Measurements from ENCODE around the gene MGAT3.
A peak's percentile ranks its signal among the peaks of the same experiment; 100 is the strongest.

Gene MGAT3

DNA sequence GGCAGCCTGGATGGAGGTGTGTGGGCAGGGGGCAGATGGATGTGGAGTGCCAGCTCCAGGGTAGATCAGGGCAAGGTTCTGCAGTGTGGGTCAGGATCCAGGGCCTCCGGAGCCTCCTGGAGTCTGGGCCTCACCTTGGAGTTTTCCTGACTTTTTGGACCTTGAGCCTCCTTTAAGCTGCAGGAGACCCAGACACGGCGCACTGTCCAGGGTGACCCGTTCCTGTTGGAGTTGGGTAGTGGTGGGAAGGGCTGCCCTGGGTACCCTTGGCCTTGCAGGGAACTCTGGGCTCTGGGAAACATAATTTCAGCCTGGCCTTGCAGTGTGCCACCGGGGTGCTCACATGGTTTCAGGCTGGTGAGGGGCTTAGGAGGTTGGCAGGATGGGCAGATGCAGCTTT is 17.0 kb downstream of the MGAT3 start:
- DNase-seq, result no peak

DNA sequence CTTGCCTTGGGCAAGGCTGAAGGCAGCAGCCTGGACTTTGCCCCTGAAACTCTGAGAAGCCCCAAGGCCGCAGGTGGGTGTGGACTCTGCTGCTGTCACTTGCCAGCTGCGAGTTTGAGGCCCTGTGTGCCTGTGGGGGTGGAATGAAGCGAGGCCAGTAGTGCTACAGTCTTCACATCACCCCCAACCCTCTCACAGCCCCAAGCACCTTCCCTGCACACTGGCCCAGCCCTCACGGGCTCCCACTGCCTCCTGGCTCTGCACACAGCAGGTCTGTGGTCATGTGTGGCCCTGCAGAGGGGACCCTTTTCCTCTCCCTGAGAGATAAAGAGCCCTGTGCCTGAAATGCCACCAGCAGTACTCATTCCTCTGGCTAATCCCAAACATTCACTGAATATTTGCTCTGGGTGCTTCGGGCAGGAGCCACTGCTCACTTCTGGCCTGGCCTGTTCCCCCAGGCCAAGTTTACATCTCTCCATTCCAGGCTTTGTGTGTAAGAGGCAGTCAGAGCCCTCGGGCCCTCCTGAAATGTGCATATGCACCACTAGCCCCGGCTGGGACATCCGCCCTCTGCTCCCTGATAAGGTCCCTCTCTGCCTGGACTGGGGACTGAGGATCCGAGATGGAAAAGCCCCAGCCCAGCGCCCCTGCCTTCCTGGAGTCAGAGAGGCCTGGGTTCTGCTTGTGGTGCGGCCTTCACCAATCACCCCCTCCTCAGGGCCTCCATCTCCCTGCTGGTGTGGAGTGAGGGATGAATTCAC is 17.7 kb downstream of the MGAT3 start:
- DNase-seq, result no peak

DNA sequence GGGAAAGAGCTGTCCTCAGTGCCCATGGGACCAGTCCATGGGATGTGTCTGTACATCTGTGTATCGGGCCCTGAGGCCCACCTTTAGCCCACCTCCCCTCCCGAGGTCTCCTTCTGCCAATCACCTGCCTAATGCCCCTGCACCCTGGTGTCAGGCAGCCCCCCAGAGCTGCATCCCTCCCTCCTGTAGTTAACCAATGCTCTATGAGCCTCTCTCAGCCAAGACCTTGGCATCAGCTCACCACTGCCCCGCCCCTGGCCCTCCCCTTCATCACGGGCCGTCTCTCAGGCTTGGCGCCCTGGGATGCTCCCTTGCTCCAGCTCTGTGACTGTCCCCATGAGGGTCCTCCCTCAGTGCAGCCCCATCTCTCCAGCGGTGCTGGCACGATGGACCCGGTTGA is 18.5 kb downstream of the MGAT3 start:
- DNase-seq, result no peak

DNA sequence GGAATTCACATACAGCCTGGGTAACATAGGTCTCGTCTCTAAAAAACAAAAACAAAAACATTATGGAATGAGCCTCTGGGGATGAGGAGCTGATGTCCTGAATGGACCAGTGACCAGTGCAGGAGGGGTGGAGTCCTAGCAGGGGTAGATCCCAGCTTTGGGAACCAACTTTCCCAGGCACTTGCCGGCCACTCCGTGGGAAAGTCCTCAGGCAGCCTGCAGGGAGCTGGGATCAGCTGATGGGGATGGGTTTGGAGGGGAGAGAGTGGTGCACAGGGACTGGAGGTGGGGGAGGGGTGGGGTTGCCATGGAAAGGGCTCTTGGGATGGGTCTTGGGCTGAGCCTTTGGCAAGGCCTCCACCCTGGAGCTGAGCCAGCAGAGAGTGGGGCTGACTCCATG is 19.1 kb downstream of the MGAT3 start:
- DNase-seq, result no peak

DNA sequence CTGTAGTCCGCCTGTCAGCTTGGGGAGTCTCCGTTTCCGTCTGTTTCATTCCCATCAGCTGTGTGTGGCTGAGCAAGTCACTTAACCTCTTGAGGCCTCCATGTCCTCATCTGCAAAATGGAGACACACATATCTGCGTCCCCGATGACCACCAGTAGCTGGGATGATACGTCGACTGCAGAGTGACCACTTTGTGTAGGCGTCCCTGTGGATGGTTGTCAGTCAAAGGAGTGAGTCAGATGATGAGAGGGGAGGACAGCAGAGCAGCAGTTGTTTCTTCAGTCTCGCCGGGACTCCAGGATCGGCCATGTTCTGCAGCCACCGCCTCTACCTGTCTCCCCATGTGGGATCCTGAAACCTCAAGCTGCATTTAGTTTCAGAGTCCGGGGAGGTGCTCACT is 19.9 kb downstream of the MGAT3 start:
- no peak for DNase-seq

DNA sequence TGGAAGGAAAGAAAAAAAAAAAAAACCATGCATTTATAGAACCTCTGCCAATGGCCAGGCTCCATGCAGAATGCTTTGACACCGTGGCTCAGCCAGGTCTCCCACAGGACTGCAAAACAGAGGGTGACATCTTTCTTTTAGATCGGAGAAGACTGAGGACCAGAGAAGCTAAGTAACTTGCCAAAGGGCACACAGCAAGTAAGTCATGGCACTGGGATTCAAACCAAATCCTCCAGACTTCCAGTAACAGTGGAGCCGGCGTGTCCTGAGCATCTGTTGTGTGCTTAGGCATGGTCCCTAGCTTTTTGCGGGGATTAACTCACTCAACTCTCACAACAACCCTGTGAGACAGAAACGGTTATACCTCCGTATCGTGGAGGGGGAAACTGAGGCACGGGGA is 20.7 kb downstream of the MGAT3 start:
- no peak for DNase-seq

DNA sequence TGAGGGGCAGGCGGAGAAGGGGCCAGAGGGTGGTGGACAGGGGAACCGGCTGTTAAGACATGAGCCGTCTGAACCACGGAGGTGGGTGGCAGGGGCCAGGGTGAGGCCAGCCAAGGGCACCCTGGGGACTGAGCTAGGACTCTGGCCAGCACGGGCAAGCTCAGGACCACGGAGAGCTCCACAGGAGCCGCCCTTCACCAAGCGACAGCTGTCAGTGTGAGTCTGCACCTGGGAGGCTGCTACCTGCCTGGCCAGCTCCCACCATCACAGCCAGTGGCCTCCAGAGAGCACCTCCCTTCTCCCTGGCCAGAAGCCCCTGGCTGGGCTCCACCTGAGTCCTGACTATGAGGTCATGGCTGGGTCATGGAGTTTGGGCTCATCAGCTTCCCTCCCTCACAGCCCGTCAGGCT is 21.6 kb downstream of the MGAT3 start:
- DNase-seq, result no peak

DNA sequence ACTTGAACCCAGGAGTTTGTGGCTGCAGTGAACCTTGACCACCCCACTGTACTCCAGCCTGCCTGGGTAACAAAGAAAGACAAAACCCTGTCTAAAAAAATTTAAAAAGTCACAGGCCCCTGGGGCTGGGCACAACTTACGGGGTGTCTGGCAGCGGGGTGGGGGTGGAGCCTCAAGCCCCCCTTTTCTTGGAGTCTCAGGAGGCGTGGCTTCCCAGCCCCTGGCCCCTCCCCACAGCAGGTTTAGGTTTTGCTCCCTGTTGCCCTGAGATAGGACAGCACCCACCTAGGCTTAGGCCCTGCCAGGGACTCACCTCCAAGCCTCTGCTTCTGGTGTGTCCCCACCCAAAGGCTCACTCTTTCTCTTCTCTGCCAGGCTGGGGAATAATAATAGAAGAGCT is 22.4 kb downstream of the MGAT3 start:
- DNase-seq, result no peak

DNA sequence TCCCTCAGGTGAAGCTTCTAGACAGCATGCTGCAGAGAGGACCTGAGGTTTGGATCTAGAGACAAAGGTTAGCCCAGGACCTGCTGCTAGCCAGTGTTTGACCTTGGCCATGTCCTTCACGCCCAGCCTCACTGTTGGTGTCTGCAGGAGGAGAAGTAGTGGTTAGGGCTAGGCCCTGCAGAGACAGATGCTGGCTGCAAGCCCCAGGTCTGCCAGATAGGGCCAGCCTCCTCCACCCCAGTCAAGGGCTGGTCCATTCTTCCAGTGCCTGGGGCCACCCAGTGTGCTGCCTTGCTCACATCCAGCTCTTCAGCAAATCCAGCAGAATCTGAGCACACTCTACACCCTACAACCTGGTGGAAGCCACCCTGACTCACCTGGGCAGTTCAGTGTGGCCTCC is 23.7 kb downstream of the MGAT3 start:
- no peak for DNase-seq

DNA sequence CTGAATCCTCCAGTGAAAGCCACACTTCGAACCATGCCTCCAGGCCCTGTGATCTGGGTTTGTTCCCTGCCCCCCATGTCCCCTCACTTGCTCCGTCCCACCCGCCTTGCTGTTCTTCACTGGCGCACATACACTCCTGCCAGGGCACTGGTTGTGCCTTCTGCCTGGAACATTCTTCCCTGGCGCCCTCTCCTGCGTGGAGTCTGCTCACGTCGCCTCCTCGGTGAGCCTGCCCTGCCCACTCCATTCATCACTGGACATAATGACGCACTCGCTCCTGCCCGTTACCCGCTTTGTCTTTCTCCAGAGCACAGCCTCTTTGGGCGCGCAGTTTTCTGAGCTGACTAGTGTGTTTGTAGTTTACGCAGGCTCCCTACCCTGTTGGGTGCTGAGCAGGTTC is 24.2 kb downstream of the MGAT3 start:
- DNase-seq, result no peak

DNA sequence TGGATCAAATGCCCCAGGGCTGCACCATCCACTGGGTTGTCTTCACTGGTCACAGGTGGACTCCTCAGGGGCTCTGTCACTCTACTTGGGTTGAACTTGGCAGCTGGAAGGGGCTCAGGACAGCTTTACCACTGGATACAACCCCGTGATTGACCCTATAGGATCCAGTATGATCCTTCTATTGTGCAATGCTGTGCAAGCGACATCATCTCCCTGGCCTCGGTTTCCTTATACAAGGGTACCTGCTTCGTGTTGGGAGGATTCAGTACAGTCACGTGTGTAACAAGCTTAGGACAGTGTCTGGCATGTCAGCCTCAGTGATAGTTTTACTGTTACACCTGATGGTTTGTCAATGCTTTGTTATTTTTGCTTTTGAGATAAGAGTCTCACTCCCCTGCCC is 24.8 kb downstream of the MGAT3 start:
- no peak for DNase-seq

DNA sequence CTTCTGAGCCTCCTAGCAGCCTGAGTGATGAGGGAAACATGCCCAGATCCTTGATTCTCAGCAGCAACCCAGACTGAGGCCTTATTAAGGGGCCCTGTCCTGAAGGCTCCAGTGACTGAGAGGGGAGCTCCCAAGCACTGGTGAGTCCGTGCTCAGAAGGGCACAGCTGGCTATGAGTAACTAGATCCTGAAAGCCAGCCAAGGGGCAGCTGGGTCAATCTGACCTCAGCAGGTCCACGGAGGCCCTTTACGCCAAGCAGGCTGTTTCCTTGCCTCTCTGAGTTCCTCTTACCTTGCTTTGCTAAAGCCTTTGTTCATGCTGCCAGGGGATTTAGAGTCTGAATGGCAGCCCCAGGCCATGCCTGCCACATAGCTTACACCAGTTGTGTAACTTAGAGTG is 26.0 kb downstream of the MGAT3 start:
- no peak for DNase-seq

DNA sequence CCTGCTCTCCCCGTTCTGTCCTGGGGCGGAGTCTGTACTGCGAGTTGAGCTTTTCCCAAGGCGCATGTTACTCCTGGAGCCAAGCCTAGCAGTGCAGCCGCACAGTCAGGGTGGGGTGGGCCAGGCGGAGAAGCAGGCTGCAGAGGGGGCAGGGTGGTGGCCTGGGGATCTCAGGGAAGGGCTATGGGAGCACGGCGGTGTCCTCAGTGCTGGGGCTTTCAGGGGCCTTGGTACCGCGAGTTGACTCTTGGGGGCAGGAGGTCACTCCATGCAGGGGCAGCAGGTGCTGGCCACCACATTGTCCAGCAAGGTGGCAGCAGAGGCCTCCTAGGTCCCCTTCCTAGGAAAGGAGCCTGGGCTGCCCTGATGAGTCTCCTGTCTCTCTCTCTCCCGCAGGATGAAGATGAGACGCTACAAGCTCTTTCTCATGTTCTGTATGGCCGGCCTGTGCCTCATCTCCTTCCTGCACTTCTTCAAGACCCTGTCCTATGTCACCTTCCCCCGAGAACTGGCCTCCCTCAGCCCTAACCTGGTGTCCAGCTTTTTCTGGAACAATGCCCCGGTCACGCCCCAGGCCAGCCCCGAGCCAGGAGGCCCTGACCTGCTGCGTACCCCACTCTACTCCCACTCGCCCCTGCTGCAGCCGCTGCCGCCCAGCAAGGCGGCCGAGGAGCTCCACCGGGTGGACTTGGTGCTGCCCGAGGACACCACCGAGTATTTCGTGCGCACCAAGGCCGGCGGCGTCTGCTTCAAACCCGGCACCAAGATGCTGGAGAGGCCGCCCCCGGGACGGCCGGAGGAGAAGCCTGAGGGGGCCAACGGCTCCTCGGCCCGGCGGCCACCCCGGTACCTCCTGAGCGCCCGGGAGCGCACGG is 30.4 kb downstream of the MGAT3 start:
- DNase-seq, result no peak

DNA sequence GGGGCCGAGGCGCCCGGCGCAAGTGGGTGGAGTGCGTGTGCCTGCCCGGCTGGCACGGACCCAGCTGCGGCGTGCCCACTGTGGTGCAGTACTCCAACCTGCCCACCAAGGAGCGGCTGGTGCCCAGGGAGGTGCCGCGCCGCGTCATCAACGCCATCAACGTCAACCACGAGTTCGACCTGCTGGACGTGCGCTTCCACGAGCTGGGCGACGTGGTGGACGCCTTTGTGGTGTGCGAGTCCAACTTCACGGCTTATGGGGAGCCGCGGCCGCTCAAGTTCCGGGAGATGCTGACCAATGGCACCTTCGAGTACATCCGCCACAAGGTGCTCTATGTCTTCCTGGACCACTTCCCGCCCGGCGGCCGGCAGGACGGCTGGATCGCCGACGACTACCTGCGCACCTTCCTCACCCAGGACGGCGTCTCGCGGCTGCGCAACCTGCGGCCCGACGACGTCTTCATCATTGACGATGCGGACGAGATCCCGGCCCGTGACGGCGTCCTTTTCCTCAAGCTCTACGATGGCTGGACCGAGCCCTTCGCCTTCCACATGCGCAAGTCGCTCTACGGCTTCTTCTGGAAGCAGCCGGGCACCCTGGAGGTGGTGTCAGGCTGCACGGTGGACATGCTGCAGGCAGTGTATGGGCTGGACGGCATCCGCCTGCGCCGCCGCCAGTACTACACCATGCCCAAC is 31.2 kb downstream of the MGAT3 start:
- no peak for DNase-seq

DNA sequence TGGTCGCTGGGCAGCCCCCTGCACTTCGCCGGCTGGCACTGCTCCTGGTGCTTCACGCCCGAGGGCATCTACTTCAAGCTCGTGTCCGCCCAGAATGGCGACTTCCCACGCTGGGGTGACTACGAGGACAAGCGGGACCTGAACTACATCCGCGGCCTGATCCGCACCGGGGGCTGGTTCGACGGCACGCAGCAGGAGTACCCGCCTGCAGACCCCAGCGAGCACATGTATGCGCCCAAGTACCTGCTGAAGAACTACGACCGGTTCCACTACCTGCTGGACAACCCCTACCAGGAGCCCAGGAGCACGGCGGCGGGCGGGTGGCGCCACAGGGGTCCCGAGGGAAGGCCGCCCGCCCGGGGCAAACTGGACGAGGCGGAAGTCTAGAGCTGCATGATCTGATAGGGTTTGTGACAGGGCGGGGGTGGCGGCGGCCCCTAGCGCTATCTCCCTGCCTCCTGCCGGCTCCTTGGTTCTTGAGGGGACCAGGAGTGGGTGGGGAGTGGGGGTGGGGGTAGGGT is 31.8 kb downstream of the MGAT3 start:
- no peak for DNase-seq

DNA sequence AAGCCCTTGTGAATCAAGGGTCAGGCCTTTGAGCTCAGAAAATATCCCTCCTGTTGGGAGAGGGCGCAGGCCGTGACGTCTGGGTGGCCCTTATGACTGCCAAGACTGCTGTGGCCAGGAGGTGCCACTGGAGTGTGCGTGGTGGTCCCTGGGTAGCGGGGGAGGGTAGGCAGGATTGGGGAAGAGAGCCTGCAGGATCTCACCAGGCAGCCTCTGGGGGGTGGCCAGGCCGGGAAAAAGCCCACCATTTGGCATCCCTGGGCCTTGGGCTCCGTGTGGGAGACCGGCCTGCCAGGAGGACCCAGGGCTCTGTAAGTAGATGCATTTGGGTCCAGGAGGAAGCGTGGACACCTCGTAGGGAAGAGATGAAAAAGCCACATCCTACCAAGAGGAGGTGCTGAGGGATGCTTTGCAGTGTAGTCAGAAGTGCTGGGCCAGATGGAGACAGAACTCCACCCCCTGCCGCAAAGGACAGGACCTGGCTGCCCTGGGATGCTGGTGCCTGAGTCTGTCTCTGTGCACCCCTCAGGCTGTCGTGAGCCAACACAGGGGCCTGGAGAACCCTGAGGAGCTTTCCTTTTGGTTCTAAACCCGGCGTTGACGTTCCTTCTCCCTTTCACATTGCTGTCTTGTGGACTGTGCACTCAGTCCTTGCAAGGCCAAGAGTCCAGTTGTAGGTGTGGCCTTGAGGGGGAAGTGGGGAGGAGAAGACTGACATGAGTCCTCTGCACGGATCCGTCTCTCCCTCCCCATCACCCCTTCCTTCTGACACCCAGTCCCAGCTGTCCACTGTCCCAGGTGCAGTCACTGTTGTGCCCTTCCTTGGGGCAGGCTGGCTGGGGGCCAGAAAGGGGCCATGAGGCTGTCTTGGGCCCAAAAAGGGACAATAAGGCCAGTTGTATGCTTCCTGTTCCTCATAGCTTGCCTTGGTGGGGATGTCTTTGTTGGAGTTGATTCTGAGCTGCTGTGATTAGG is 32.6 kb downstream of the MGAT3 start:
- DNase-seq, result no peak

DNA sequence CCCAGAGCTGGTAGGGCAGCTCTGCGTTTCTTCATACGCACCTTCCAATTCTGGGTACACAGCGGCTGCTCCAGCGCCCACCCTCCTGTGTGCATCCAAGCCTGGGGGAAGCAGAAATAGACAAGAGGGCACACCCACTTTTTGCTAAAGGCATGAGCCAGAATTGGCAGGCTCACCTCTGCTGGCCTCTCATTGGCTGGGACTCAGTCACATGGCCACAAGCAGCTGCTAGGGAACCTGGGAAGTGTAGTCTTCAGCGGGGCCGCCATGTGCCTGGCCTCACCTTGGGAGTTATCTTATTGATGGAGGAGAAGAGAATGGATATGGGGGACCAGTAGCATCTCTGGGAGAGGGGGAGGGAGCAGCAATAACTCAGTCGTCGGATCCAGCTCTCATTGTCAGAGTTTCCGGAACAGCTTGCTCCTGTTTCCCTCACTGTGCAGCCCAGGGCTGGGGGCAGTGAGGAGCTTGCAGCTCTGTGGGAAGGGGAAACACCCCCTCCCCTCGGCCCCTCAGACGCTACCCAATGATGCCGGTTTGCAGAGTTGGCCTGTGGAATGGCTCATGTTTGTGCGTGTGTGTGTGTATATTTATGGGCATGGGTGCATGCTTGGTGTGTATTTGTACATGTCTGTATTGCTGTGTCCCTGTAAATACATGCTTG is 33.5 kb downstream of the MGAT3 start:
- DNase-seq, result peak; percentile 45

DNA sequence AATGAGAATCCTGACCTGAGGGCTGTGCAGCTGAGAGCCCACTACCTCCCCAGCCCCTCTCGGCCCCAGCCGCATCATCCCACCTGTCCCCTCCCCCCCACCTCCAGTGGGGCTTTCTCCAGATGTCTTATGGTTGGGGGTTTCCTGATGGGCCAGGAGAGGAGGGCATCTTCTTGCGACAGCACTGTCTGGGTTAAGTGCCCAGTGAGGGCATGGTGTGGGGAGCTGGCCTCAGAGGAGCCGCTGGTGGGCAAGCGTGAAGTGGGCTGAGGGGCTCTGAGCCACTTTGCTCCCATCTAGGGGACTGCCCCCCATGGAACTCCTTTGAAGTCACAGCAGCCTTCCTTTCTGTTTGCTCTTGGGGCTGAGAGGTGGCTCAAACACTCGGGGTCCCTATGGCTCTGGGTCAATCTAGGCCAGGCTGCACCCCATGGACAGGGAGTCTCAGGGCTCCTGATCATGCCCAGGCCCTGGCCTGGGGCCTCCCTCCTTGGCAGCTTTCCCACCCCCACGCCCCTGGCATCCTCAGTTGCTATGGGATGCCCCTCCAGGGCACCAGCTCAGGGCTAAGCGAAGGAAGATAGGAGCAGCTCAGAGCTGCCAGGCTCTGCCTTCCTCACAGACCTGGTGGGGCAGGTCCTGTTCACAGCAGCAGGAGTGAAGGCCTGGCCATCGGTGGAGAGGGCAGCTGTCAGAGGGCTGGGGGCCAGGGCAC is 34.3 kb downstream of the MGAT3 start:
- DNase-seq, result no peak

DNA sequence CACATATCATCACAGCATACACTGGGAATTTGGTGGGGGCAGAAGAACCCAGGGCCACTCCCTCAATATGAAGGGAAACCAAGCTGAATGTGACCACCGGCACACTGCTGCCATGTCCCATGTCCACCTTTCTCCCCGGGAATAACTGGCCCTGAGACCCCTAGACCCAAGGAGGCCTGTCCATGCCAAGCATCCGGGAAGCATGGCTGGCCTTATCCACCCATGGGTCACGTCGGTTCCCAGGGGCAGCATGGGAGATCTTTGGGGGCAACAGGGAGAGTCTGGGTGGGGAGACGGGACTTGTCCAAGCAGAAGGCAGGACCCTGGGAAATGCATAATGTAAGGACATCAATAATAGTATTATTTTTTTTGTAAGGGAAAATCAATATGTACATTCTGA is 34.9 kb downstream of the MGAT3 start:
- DNase-seq, result no peak

DNA sequence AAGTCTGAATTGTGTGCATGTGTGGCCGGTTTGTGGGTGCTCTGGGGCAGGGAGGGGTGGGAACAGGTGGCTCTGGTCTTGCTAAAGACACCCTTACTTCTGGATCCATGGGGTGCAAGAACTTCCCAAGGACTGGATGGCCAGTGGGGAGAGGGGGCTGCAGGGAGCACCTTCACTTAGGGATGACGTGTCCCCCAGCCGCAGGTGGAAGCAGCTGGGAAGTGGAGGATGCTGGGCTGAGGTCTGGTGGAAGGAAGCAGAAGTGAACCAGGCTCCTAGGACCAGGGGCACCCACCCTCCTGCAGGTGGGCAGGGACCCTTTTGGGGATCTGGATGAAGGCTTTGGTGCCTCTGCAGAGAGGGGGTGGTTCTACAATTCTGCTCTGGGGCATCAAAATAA is 35.4 kb downstream of the MGAT3 start:
- DNase-seq, result no peak

DNA sequence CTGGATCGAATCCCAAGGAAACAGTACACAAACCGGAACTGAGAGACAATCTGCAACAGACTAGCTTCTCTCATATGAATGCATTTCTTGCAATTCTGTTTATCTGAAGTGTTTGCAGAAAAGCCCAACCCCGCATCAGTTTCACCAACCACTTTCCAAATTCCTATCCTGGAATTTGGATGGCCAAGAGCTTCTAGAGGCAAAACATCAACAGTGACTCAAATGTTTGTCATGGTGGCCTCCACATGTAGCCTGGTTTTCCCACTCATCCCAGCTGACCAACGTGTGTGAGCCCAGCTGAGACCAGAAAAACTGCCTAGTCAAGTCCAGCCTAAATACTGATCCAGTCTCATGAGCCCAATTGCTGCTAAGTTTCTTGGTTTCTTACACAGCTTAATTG is 36.9 kb downstream of the MGAT3 start:
- DNase-seq, result no peak

All from NCI-H1092 treated with DMSO at 0.1 percent for 48 hours (cell line).